Vagina (tissue), 2 donors: ENCODE measurements around the gene ANXA5. TPM values are rescaled to one million over a fixed set of nuclear protein-coding genes. Genes with fewer than 3 reads are reported as not detected.
A peak's percentile ranks its signal among the peaks of the same experiment; 100 is the strongest.

ENCODE experiments used
- DNase-seq, 2 donors: peaks; one replicate each; pipeline ENCODE4 v3.0.0-alpha.2; 2017; ENCODE audit errors: extremely low spot score in 2 of 2
- H3K27ac ChIP-seq: fragments of 200-600 bp; sonication (generic); one replicate; pipeline ENCODE4 v1.5.1; 2019
- H3K27me3 ChIP-seq: fragments of 200-600 bp; sonication (generic); one replicate; pipeline ENCODE4 v1.5.1; 2019
- H3K36me3 ChIP-seq, 2 donors: fragments of 200-600 bp; sonication (generic); one replicate each; pipeline ENCODE4 v1.5.1; 2017 to 2019
- H3K4me1 ChIP-seq: fragments of 200-600 bp; sonication (generic); one replicate; pipeline ENCODE4 v1.5.1; 2019
- H3K4me3 ChIP-seq, 2 donors: fragments of 200-600 bp; sonication (generic); 1 replicate in 1 of 2; 2 replicates in 1 of 2; pipeline ENCODE4 v1.5.1; 2016 to 2019
- H3K9me3 ChIP-seq: fragments of 200-600 bp; sonication (generic); one replicate; pipeline ENCODE4 v1.5.1; 2019
- CTCF ChIP-seq, 3 experiments: fragments of 450-650 bp in 2 of 3; fragments of 200-600 bp in 1 of 3; sonication (generic) in 1 of 3; IDR thresholded peaks; one replicate each; pipeline ENCODE4 v1.5.1; 2017 to 2019; ENCODE audit warnings: antibody characterized with exemption in 3 of 3, mild to moderate bottlenecking in 2 of 3, moderate library complexity in 2 of 3
- POLR2A ChIP-seq, 2 donors: fragments of 450-650 bp; IDR thresholded peaks; one replicate each; pipeline ENCODE4 v1.6.1; 2017; ENCODE audit warnings: antibody characterized with exemption in 2 of 2, mild to moderate bottlenecking in 2 of 2, moderate library complexity in 2 of 2
- POLR2AphosphoS5 ChIP-seq, 2 donors: sonication (generic); formaldehyde crosslinking; IDR thresholded peaks; one replicate each; pipeline ENCODE4 v1.9.0; 2017; ENCODE audit warnings: antibody characterized with exemption in 2 of 2, mild to moderate bottlenecking in 2 of 2, low read depth in 1 of 2; ENCODE audit not compliant: insufficient read depth in 1 of 2
- intact Hi-C: fragments of 100-400 bp; cut with DNase I; formaldehyde crosslinking; loops from one replicate; pipeline ENCODE4 v1.15.1; 2023
- total RNA-seq: library from RNA; depleted of rRNA; stranded (reverse); fragments of >200 nt; gene quantifications from one replicate; pipeline ENCODE4 v1.2.3, GENCODE V29; 2016

The ANXA5 gene
- total RNA-seq, 1 donor from 2014 or later: 197 TPM

- H3K27me3 ChIP-seq: no peaks in the 10 kb centered on the region
- H3K4me3 ChIP-seq: no peak overlapping the region
These were observed 1.5 kb upstream of the ANXA5 start for GRCh38 chr4:121698236-121698671.

GRCh38 chr4:121697564-121697963 lies 784 bp upstream of the ANXA5 start:
- Histone ChIP-seq H3K9me3 (no peaks in the 10 kb centered on the region), H3K27me3 (no peaks in the 10 kb centered on the region), H3K4me1 (peaks cover 39% of the 10 kb centered on the region), H3K36me3 (no peaks in the 10 kb centered on the region), H3K4me3 (peak overlapping the region; percentile 86 to 94), H3K27ac (peak overlapping the region; percentile 98)
- intact Hi-C loops: no loop called here
- DNase-seq: no peak
- TF ChIP-seq CTCF (IDR thresholded peaks at IDR 0.05) (no peak), POLR2A (IDR thresholded peaks at IDR 0.05) (no peak), POLR2AphosphoS5 (IDR thresholded peaks at IDR 0.05; ENCODE audit: insufficient read depth in 1 of 2, low read depth in 1 of 2) (no peak)

More at GRCh38 chr4:121698236-121698671, 1.5 kb upstream of the ANXA5 start:
- peaks cover 33% of the 10 kb centered on the region for H3K4me1 ChIP-seq
- H3K27ac ChIP-seq: no peak overlapping the region
- TF ChIP-seq POLR2AphosphoS5 (IDR thresholded peaks at IDR 0.05; ENCODE audit: insufficient read depth in 1 of 2, low read depth in 1 of 2) (no peak), CTCF (IDR thresholded peaks at IDR 0.05) (no peak), POLR2A (IDR thresholded peaks at IDR 0.05) (no peak)
- no peak for DNase-seq
- H3K36me3 ChIP-seq: no peaks in the 10 kb centered on the region
- H3K9me3 ChIP-seq: no peaks in the 10 kb centered on the region
- intact Hi-C loops: no loop called here

- peaks cover 53% of the 10 kb centered on the region for H3K4me1 ChIP-seq
- DNase-seq: no peak
- intact Hi-C loops: no loop called here
These were observed 605 bp downstream of the ANXA5 start for GRCh38 chr4:121696170-121696580.

GRCh38 chr4:121693886-121694285 lies 2.9 kb downstream of the ANXA5 start:
- H3K4me3 ChIP-seq: peak overlapping the region in 1 of 2 donors; percentile 3
- peaks cover 76% of the 10 kb centered on the region for H3K4me1 ChIP-seq
- no peak for TF ChIP-seq POLR2A (IDR thresholded peaks at IDR 0.05)
- TF ChIP-seq CTCF (IDR thresholded peaks at IDR 0.05): no peak
- no peak for TF ChIP-seq POLR2AphosphoS5 (IDR thresholded peaks at IDR 0.05; ENCODE audit: insufficient read depth in 1 of 2, low read depth in 1 of 2)
- H3K27me3 ChIP-seq: no peaks in the 10 kb centered on the region
- intact Hi-C loops: no loop called here
- H3K27ac ChIP-seq: peak overlapping the region; percentile 98
- DNase-seq: no peak
- no peaks in the 10 kb centered on the region for H3K9me3 ChIP-seq
- no peaks in the 10 kb centered on the region for H3K36me3 ChIP-seq

More at GRCh38 chr4:121696170-121696580, 605 bp downstream of the ANXA5 start:
- Histone ChIP-seq H3K4me3 (peak overlapping the region; percentile 86 to 94), H3K9me3 (no peaks in the 10 kb centered on the region), H3K27ac (peak overlapping the region; percentile 98), H3K27me3 (no peaks in the 10 kb centered on the region), H3K36me3 (no peaks in the 10 kb centered on the region)
- peak in 1 of 2 donors; percentile 71 for TF ChIP-seq POLR2AphosphoS5 (IDR thresholded peaks at IDR 0.05; ENCODE audit: insufficient read depth in 1 of 2, low read depth in 1 of 2)
- peak in 1 of 2 donors; percentile 34 for TF ChIP-seq POLR2A (IDR thresholded peaks at IDR 0.05)
- TF ChIP-seq CTCF (IDR thresholded peaks at IDR 0.05): peak in 2 of 3 experiments; percentile 14 to 31

GRCh38 chr4:121693450-121693849 lies 3.3 kb downstream of the ANXA5 start:
- Histone ChIP-seq H3K27me3 (no peaks in the 10 kb centered on the region), H3K4me3 (no peak overlapping the region), H3K4me1 (peaks cover 81% of the 10 kb centered on the region), H3K9me3 (no peaks in the 10 kb centered on the region), H3K27ac (peak overlapping the region; percentile 98), H3K36me3 (no peaks in the 10 kb centered on the region)
- DNase-seq: no peak
- no peak for TF ChIP-seq POLR2AphosphoS5 (IDR thresholded peaks at IDR 0.05; ENCODE audit: insufficient read depth in 1 of 2, low read depth in 1 of 2)
- no peak for TF ChIP-seq CTCF (IDR thresholded peaks at IDR 0.05)
- TF ChIP-seq POLR2A (IDR thresholded peaks at IDR 0.05): no peak
- intact Hi-C loops: no loop called here
